HCT116 (cell line): Measurements from ENCODE around the gene RBBP6. TPM values are rescaled to one million over a fixed set of nuclear protein-coding genes. Genes with fewer than 3 reads are reported as not detected.

Source experiments
- ATAC-seq: fragments of 200-7000 bp; cut with Tn5 transposase; 2 replicates; pipeline ENCODE4 v1.9.1; 2020; ENCODE audit warnings: mild to moderate bottlenecking, moderate library complexity
- BruUV-seq: library from RNA; stranded (reverse); fragments of 400-500 nt; replicated peaks from 2 replicates; lab custom pipeline; 2021; lab: Mats Ljungman, UMichigan
- CTCF ChIA-PET: fragments of 300-600 bp; sonication (Branson Sonifier 250); formaldehyde crosslinking; loops from one replicate; lab custom pipeline; 2021; ENCODE audit warnings: antibody characterized with exemption; lab: Charles Lee
- POLR2A ChIA-PET: fragments of 300-600, 350-600 bp; sonication (Branson Sonifier 250); formaldehyde crosslinking; loops from one replicate; lab custom pipeline; 2021; ENCODE audit warnings: antibody characterized with exemption; lab: Charles Lee
- RAD21 ChIA-PET, 2 experiments: fragments of 300-600 bp; sonication (Branson Sonifier 250); formaldehyde crosslinking; loops; one replicate each; lab custom pipeline; 2023; ENCODE audit warnings: low total read pairs in 2 of 2; ENCODE audit not compliant: uncharacterized antibody in 2 of 2, unreplicated experiment in 2 of 2, low non-redundant PET in 1 of 2; lab: Charles Lee
- DNase-seq: peaks from one replicate; pipeline ENCODE4 v3.0.0-alpha.2; 2010; ENCODE audit warnings: low read depth, low spot score
- H2AFZ ChIP-seq: fragments of 200-600 bp; shearing (Covaris generic), sonication (generic); 2 replicates; pipeline ENCODE4 v1.6.1; 2017; ENCODE audit warnings: low read depth, mixed run types, mixed read lengths, antibody characterized with exemption, low read length; ENCODE audit not compliant: poor library complexity, severe bottlenecking
- H3K27ac ChIP-seq: 2 replicates; pipeline ENCODE4 v1.5.1; 2012; ENCODE audit warnings: low read depth, low read length
- H3K27me3 ChIP-seq: fragments of 200-600 bp; sonication (generic); 2 replicates; pipeline ENCODE4 v1.6.1; 2016; ENCODE audit warnings: mixed run types, low read length, mixed read lengths; ENCODE audit not compliant: insufficient read depth
- H3K36me3 ChIP-seq, 2 experiments: fragments of 200-500 bp in 1 of 2; fragments of 200-600 bp in 1 of 2; sonication (Bioruptor generic) in 1 of 2; sonication (generic) in 1 of 2; 2 replicates each; pipeline versions ENCODE4 v1.5.1 to v1.6.1; 2014 to 2016; ENCODE audit warnings: low read length in 2 of 2, inconsistent platforms in 1 of 2, mixed read lengths in 1 of 2, mixed run types in 1 of 2; ENCODE audit not compliant: insufficient read depth in 2 of 2, control insufficient read depth in 1 of 2
- H3K4me1 ChIP-seq, 2 experiments: fragments of 200-600 bp in 1 of 2; sonication (generic) in 1 of 2; 2 replicates each; pipeline versions ENCODE4 v1.5.1 to v1.6.1; 2012 to 2017; ENCODE audit warnings: low read length in 2 of 2, inconsistent platforms in 1 of 2, mild to moderate bottlenecking in 1 of 2, mixed read lengths in 1 of 2, mixed run types in 1 of 2, moderate library complexity in 1 of 2; ENCODE audit not compliant: insufficient read depth in 2 of 2, control insufficient read depth in 1 of 2
- H3K4me2 ChIP-seq: fragments of 200-600 bp; sonication (generic); 2 replicates; pipeline ENCODE4 v1.6.1; 2017; ENCODE audit warnings: mixed run types, low read length, mixed read lengths
- H3K4me3 ChIP-seq, 2 experiments: fragments of 200-600 bp in 1 of 2; sonication (generic) in 1 of 2; replicated peaks in 1 of 2; 2 replicates each; pipeline ENCODE4 v1.5.1; 2011 to 2016; ENCODE audit warnings: low read length in 2 of 2, control low read depth in 1 of 2, low read depth in 1 of 2, mild to moderate bottlenecking in 1 of 2, mixed read lengths in 1 of 2, mixed run types in 1 of 2
- H3K79me2 ChIP-seq: fragments of 200-600 bp; sonication (generic); 2 replicates; pipeline ENCODE4 v1.6.1; 2017; ENCODE audit warnings: mild to moderate bottlenecking, mixed run types, low read length, moderate library complexity, mixed read lengths; ENCODE audit not compliant: insufficient read depth
- H3K9ac ChIP-seq: fragments of 200-600 bp; sonication (generic); 2 replicates; pipeline ENCODE4 v1.6.1; 2016; ENCODE audit warnings: low read length, mixed read lengths
- H3K9me2 ChIP-seq: fragments of 200-600 bp; sonication (generic), shearing (Covaris generic); 2 replicates; pipeline ENCODE4 v1.6.1; 2017; ENCODE audit warnings: mixed run types, mild to moderate bottlenecking, moderate library complexity; ENCODE audit not compliant: insufficient read depth
- H3K9me3 ChIP-seq, 2 experiments: fragments of 200-500 bp in 1 of 2; fragments of 200-600 bp in 1 of 2; sonication (Bioruptor generic) in 1 of 2; sonication (generic) in 1 of 2; 2 replicates each; pipeline ENCODE4 v1.6.1; 2014 to 2017; ENCODE audit warnings: low read length in 2 of 2, mixed read lengths in 2 of 2, inconsistent platforms in 1 of 2, low read depth in 1 of 2, mild to moderate bottlenecking in 1 of 2, mixed run types in 1 of 2, moderate library complexity in 1 of 2; ENCODE audit not compliant: control insufficient read depth in 1 of 2, insufficient read depth in 1 of 2
- H4K20me1 ChIP-seq: fragments of 200-600 bp; sonication (generic), shearing (Covaris generic); 2 replicates; pipeline ENCODE4 v1.6.1; 2017; ENCODE audit warnings: mixed run types, mild to moderate bottlenecking, moderate library complexity; ENCODE audit not compliant: insufficient read depth
- ATF3 ChIP-seq: IDR thresholded peaks from 2 replicates; pipeline ENCODE4 v1.6.1; 2012
- CBX3 ChIP-seq: IDR thresholded peaks from 2 replicates; pipeline ENCODE4 v1.6.1; 2012; ENCODE audit warnings: low read depth
- CEBPB ChIP-seq: IDR thresholded peaks from 2 replicates; pipeline ENCODE4 v1.6.1; 2012; ENCODE audit warnings: low read depth
- EGR1 ChIP-seq: IDR thresholded peaks from 2 replicates; pipeline ENCODE4 v1.6.1; 2012; ENCODE audit warnings: low read depth
- ELF1 ChIP-seq: IDR thresholded peaks from 2 replicates; pipeline ENCODE4 v1.6.1; 2012; ENCODE audit warnings: low read depth, borderline replicate concordance
- EZH2 ChIP-seq: fragments of 200-600 bp; sonication (generic); IDR thresholded peaks from 2 replicates; pipeline ENCODE4 v1.6.1; 2017; ENCODE audit warnings: antibody characterized with exemption, mixed run types
- EZH2phosphoT487 ChIP-seq: fragments of 200-600 bp; IDR thresholded peaks from 2 replicates; pipeline ENCODE4 v1.6.1; 2018; ENCODE audit warnings: antibody characterized with exemption, borderline replicate concordance
- FOSL1 ChIP-seq: IDR thresholded peaks from 2 replicates; pipeline ENCODE4 v1.6.1; 2012; ENCODE audit warnings: low read depth
- JUND ChIP-seq: IDR thresholded peaks from 2 replicates; pipeline ENCODE4 v1.6.1; 2012
- MAX ChIP-seq: IDR thresholded peaks from 2 replicates; pipeline ENCODE4 v1.6.1; 2012
- POLR2AphosphoS5 ChIP-seq: IDR thresholded peaks from 2 replicates; pipeline ENCODE4 v1.6.1; 2011; ENCODE audit warnings: mild to moderate bottlenecking, low read depth, low read length, moderate library complexity
- RAD21 ChIP-seq: IDR thresholded peaks from 2 replicates; pipeline ENCODE4 v1.6.1; 2012; ENCODE audit warnings: low read depth, mild to moderate bottlenecking
- SIN3A ChIP-seq: IDR thresholded peaks from 2 replicates; pipeline ENCODE4 v1.6.1; 2012; ENCODE audit warnings: low read depth
- TCF7L2 ChIP-seq: IDR thresholded peaks from 2 replicates; pipeline ENCODE4 v1.7.0; 2011; ENCODE audit warnings: borderline replicate concordance, inconsistent platforms; ENCODE audit not compliant: insufficient read depth, insufficient read length; ENCODE audit errors: extremely low read depth
- YY1 ChIP-seq: IDR thresholded peaks from 2 replicates; pipeline ENCODE4 v1.6.1; 2011; ENCODE audit warnings: low read length, low read depth, moderate library complexity, mild to moderate bottlenecking; ENCODE audit not compliant: insufficient replicate concordance; ENCODE audit errors: extremely low read depth
- ZFX ChIP-seq: fragments of 450-650 bp; IDR thresholded peaks from 2 replicates; pipeline ENCODE4 v1.6.1; 2017
- ZNF274 ChIP-seq: fragments of 200-500 bp; sonication (Bioruptor generic); IDR thresholded peaks from 2 replicates; pipeline ENCODE4 v1.6.1; 2014; ENCODE audit warnings: mild to moderate bottlenecking, low read depth, low read length, inconsistent platforms
- intact Hi-C: fragments of 100-400 bp; cut with micrococcal nuclease; formaldehyde crosslinking; loops from 2 replicates; pipeline ENCODE4 v1.10.0; 2022
- total RNA-seq: library from RNA; stranded (reverse); gene quantifications from one replicate; pipeline ENCODE4 v1.2.1, GENCODE V29; 2021; ENCODE audit not compliant: unreplicated experiment
- TF ChIP-seq, protein P1 (sequence below): IDR thresholded peaks from 2 replicates; pipeline ENCODE4 v1.6.1; 2012; ENCODE audit warnings: low read depth
- TF ChIP-seq, protein P2 (sequence below), 3 experiments: fragments of 200-600 bp in 1 of 3; sonication (generic) in 1 of 3; IDR thresholded peaks in 2 of 3; conservative IDR thresholded peaks in 1 of 3; 2 replicates each; pipeline ENCODE4 v1.5.1; 2012 to 2017; ENCODE audit warnings: low read depth in 2 of 3, low read length in 2 of 3, antibody characterized with exemption in 1 of 3, borderline replicate concordance in 1 of 3, control low read depth in 1 of 3, mild to moderate bottlenecking in 1 of 3, mixed read lengths in 1 of 3, mixed run types in 1 of 3, moderate library complexity in 1 of 3; ENCODE audit not compliant: insufficient read depth in 1 of 3
- TF ChIP-seq, protein P3 (sequence below): IDR thresholded peaks from 2 replicates; pipeline ENCODE4 v1.6.1; 2011; ENCODE audit warnings: mild to moderate bottlenecking, low read length, moderate library complexity; ENCODE audit not compliant: insufficient replicate concordance; ENCODE audit errors: extremely low read depth

The RBBP6 gene
- total RNA-seq, 1 experiment from 2014 or later = 52.4 TPM

- RAD21 ChIA-PET = no interaction called here
- Histone ChIP-seq H2AFZ (no peak overlapping the region), H4K20me1 (0 out of 2 replicates have a peak, but pooled peaks cover 3% of the 10 kb centered on the region), H3K36me3 (peaks cover 20 to 52% of the 10 kb centered on the region in 2 experiments; a peak in 3 of 4 replicates), H3K9ac (no peak overlapping the region), H3K9me2 (no peaks in the 10 kb centered on the region), H3K4me2 (no peak overlapping the region), H3K4me1 (no peaks in the 10 kb centered on the region), H3K27me3 (no peaks in the 10 kb centered on the region), H3K27ac (no peak overlapping the region), H3K9me3 (no peaks in the 10 kb centered on the region), H3K79me2 (peaks cover 31% of the 10 kb centered on the region), H3K4me3 (no peak overlapping the region)
- DNase-seq (no peak), ATAC-seq (no peak)
- TF ChIP-seq TCF7L2 (no peak), MAX (no peak), ZFX (no peak), SIN3A (no peak), EZH2 (no peak), JUND (no peak), YY1 (no peak), EGR1 (no peak), POLR2AphosphoS5 (no peak), RAD21 (no peak), ELF1 (no peak), EZH2phosphoT487 (no peak), FOSL1 (no peak), ZNF274 (no peak), ATF3 (no peak), CBX3 (no peak), CEBPB (no peak)
- TF ChIP-seq, protein P1, sequence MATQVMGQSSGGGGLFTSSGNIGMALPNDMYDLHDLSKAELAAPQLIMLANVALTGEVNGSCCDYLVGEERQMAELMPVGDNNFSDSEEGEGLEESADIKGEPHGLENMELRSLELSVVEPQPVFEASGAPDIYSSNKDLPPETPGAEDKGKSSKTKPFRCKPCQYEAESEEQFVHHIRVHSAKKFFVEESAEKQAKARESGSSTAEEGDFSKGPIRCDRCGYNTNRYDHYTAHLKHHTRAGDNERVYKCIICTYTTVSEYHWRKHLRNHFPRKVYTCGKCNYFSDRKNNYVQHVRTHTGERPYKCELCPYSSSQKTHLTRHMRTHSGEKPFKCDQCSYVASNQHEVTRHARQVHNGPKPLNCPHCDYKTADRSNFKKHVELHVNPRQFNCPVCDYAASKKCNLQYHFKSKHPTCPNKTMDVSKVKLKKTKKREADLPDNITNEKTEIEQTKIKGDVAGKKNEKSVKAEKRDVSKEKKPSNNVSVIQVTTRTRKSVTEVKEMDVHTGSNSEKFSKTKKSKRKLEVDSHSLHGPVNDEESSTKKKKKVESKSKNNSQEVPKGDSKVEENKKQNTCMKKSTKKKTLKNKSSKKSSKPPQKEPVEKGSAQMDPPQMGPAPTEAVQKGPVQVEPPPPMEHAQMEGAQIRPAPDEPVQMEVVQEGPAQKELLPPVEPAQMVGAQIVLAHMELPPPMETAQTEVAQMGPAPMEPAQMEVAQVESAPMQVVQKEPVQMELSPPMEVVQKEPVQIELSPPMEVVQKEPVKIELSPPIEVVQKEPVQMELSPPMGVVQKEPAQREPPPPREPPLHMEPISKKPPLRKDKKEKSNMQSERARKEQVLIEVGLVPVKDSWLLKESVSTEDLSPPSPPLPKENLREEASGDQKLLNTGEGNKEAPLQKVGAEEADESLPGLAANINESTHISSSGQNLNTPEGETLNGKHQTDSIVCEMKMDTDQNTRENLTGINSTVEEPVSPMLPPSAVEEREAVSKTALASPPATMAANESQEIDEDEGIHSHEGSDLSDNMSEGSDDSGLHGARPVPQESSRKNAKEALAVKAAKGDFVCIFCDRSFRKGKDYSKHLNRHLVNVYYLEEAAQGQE = no peak
- TF ChIP-seq, protein P2, sequence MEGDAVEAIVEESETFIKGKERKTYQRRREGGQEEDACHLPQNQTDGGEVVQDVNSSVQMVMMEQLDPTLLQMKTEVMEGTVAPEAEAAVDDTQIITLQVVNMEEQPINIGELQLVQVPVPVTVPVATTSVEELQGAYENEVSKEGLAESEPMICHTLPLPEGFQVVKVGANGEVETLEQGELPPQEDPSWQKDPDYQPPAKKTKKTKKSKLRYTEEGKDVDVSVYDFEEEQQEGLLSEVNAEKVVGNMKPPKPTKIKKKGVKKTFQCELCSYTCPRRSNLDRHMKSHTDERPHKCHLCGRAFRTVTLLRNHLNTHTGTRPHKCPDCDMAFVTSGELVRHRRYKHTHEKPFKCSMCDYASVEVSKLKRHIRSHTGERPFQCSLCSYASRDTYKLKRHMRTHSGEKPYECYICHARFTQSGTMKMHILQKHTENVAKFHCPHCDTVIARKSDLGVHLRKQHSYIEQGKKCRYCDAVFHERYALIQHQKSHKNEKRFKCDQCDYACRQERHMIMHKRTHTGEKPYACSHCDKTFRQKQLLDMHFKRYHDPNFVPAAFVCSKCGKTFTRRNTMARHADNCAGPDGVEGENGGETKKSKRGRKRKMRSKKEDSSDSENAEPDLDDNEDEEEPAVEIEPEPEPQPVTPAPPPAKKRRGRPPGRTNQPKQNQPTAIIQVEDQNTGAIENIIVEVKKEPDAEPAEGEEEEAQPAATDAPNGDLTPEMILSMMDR (IDR thresholded peaks at IDR 0.05 in 2 of 3, conservative IDR thresholded peaks at IDR 0.05 in 1 of 3; ENCODE audit: borderline replicate concordance in 1 of 3, insufficient read depth in 1 of 3, low read depth in 2 of 3, low read length in 2 of 3) = no peak
- TF ChIP-seq, protein P3, sequence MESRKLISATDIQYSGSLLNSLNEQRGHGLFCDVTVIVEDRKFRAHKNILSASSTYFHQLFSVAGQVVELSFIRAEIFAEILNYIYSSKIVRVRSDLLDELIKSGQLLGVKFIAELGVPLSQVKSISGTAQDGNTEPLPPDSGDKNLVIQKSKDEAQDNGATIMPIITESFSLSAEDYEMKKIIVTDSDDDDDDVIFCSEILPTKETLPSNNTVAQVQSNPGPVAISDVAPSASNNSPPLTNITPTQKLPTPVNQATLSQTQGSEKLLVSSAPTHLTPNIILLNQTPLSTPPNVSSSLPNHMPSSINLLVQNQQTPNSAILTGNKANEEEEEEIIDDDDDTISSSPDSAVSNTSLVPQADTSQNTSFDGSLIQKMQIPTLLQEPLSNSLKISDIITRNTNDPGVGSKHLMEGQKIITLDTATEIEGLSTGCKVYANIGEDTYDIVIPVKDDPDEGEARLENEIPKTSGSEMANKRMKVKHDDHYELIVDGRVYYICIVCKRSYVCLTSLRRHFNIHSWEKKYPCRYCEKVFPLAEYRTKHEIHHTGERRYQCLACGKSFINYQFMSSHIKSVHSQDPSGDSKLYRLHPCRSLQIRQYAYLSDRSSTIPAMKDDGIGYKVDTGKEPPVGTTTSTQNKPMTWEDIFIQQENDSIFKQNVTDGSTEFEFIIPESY = no peak
- POLR2A ChIA-PET = no interaction called here
- CTCF ChIA-PET = no interaction called here
- BruUV-seq = no TSS peak
- intact Hi-C loops = loop anchor here (5.0 kb wide), 1 partner anchor 52 kb away; no protein-coding TSS in a partner anchor
Measured at GRCh38 chr16:24555346-24555872, 16.0 kb downstream of the RBBP6 start.
